Fibroblast of skin of right quadriceps (primary cell): Measurements from ENCODE around the gene MRPS5.

Experiments
- DNase-seq: peaks from one replicate; pipeline ENCODE4 v3.0.0-alpha.2; 2013

The MRPS5 gene

GRCh38 chr2:95059656-95060370 is 61.8 kb downstream of the MRPS5 start:
- DNase-seq = no peak

GRCh38 chr2:95058989-95059641 is 62.5 kb downstream of the MRPS5 start:
- no peak for DNase-seq

GRCh38 chr2:95058466-95058988 is 63.1 kb downstream of the MRPS5 start:
- no peak for DNase-seq

DNA sequence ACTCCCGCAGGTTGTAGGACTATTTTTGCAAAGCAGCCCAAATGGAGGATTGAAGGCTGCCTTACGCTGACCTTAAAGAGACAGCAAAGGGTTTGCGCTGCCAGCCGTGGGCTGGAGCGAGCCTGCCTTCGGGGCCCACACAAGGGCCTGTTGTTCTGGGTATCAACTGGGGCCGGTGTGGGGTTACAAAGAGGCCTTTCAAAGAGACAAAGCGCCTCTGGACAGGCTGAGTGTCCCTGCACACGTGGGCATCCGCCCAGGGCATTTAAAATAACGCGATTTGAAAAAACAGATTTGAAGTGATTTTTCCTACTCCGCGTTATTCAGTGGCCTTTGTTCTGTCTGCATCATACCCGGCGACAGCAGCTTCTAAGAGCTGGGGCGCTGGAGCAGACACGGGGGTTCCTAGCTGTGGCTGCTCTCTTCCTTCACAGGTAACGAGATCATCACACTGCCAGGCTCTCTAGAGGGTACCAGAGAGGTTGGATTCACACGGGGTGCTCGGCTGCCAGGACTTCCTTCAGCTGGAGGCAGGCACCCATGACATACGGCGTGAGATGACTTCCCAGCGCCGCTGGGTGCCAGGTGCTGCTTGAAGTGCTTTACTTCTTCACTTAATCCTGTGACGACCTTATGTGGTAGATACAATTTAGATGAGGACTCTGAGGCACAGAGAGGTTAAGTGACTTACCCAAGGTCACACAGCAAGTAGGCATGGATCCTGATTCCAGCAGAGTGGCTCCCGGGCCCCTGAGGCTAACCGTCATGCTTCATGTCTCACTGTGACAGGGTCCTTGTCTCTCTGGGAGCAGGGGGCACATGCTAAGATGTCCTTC is 63.9 kb downstream of the MRPS5 start:
- no peak for DNase-seq

DNA sequence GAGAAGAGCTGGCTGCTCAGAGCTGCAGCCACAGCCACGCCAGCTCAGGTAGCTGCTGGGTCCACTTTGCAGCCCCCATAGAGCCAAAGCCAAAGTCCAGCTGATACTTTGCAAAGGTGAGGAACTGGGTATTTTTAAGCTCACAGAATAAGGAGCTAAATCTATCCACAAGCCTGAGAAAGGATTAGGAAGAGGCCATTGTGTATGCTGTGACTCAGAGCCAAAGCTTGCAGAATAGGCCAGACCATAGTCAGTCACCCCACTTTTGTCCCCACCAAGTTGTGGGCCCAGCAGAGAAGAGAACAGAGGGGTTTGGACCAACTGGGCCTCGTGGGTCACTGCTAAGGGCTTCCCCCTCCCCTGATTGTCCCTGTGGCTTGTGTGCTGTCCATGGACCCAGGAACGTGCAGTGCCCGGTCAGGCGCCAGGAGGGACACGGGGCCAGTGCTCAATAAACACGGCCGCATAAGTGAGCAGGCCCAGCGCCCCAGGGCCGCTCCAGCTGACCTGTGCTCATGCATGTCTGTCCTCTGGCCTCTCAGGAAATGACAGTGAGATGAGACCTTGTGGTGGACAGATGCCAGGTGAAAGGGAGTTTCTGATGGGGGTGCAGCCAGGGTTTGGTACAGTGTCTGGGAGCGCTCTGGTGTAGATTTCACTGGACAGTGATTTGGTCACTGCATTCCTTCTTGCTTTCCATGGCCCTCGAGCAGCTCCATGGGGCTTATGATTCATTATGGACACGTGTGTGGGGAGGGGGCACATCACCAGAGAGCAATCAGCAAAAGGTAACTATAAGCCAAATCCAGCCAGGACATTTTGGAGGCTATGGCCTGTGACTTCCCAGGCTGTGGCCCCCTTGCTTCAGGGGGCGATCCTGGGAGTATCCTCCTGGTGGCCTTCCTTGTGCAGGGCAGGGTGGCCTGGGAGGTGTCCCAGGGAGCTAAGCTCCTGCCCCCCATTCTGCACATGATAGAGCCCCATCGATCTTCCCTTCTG is 64.8 kb downstream of the MRPS5 start:
- DNase-seq = no peak

DNA sequence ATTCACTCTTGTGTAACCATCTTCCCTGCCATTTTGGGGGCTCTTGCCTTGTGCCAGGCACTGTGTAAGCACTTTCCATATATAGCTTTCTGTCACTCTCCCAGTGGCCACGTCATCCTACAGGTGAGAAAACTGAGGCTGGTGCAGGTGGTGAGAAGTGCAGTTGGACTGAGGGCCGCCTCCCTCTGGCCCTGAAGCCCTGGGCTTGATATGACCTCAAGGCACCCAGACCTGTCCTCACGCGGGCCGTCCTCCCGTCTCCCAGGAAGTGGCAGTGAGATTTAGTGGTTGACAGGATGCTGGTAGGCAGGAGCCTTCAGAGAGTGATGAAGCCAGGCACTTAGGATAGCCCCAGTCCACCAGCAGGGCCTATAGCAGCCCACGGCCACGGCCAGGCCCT is 65.6 kb downstream of the MRPS5 start:
- DNase-seq = no peak

DNA sequence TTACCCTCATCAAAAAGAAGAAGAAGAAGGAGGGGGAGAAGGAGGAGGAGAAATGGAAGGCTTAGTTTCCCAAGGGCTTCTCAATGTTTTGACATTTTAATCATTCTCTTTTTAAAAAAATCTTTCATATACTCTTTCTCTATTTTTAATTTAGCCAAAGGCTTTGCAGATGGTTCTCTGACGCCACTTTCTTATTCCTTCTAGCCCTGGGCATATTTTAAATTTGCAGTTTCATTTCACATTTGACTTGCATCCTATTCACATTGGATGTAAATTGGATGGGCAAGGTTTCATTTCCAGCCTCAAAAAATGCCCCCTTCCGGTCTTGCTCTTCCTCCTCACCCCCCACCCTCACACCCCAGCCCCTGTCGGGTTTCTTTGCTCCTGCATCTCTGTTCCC is 66.3 kb downstream of the MRPS5 start:
- no peak for DNase-seq

- no peak for DNase-seq
These were observed 67.6 kb downstream of the MRPS5 start for GRCh38 chr2:95054016-95054415.

DNA sequence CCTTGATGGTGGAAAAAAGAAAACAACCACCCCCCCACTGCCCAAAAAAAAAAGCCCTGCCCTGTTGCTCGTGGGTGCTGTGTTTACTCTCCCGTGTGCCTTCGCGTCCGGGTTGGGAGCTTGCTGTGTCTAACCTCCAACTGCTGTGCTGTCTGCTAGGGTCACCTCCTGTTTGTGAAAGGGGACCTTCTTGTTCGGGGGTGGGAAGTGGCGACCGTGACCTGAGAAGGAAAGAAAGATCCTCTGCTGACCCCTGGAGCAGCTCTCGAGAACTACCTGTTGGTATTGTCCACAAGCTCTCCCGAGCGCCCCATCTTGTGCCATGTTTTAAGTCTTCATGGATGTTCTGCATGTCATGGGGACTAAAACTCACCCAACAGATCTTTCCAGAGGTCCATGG is 68.1 kb downstream of the MRPS5 start:
- DNase-seq = no peak

- DNase-seq = no peak
These were observed 68.7 kb downstream of the MRPS5 start for GRCh38 chr2:95052804-95053479.

DNA sequence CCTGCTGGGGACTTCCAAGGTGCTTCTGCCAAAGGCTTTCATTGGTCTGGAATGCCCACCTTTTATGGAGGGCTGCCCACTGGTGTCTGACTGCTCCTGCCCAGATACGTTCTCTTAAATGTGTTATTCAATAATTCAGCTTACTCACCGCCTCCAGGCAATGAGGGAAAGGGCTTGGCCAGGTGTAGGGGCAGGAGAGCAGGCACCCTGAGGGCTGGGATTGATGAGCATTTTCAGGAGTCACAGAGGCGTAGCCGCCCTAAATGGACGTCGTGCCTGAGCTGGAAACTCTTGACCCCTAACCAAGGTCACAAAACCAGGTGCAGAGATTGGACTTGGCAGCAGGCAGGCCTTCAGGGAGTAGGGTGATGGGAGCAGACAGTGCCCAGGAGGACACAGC is 69.3 kb downstream of the MRPS5 start:
- DNase-seq = no peak

GRCh38 chr2:95051626-95052025 is 70.0 kb downstream of the MRPS5 start:
- DNase-seq = no peak

- no peak for DNase-seq
These were observed 71.0 kb downstream of the MRPS5 start for GRCh38 chr2:95050385-95051300.

GRCh38 chr2:95049961-95050360 is 71.6 kb downstream of the MRPS5 start:
- DNase-seq = no peak

GRCh38 chr2:95049683-95049955 is 72.0 kb downstream of the MRPS5 start:
- no peak for DNase-seq

- no peak for DNase-seq
These were observed 72.6 kb downstream of the MRPS5 start for GRCh38 chr2:95048825-95049682.

- no peak for DNase-seq
These were observed 73.7 kb downstream of the MRPS5 start for GRCh38 chr2:95047629-95048510.

- no peak for DNase-seq
These were observed 75.1 kb downstream of the MRPS5 start for GRCh38 chr2:95046371-95047112.
